ENCODE results near the gene ADARB1.

DNA sequence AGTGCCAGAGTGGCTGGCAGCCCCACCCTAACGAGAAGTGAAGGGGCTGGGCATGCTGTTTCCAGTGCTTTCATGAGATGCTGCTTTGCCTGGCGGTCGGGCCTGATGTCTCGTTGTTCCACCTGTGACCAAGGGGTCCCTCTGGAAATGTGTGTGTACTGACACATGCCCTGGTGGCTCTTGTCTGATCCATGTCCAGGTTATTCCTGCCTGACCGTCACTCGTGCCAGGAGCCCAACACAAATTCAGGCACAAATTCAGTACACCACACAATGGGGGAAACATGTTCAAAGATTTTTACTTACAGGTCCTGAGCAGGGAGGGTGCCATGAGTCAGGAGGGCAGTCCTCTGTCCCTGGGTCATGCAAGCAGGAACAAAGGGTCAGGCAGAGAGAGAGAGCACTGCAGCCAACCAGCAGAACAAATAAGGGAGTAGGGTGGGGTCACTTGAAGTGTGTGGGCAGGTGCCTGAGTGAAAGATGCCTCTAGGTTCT is 76.3 kb downstream of the ADARB1 start:
- TF ChIP-seq, protein P1, sequence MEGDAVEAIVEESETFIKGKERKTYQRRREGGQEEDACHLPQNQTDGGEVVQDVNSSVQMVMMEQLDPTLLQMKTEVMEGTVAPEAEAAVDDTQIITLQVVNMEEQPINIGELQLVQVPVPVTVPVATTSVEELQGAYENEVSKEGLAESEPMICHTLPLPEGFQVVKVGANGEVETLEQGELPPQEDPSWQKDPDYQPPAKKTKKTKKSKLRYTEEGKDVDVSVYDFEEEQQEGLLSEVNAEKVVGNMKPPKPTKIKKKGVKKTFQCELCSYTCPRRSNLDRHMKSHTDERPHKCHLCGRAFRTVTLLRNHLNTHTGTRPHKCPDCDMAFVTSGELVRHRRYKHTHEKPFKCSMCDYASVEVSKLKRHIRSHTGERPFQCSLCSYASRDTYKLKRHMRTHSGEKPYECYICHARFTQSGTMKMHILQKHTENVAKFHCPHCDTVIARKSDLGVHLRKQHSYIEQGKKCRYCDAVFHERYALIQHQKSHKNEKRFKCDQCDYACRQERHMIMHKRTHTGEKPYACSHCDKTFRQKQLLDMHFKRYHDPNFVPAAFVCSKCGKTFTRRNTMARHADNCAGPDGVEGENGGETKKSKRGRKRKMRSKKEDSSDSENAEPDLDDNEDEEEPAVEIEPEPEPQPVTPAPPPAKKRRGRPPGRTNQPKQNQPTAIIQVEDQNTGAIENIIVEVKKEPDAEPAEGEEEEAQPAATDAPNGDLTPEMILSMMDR (conservative IDR thresholded peaks at IDR 0.05) = no peak
- no peak for TF ChIP-seq EZH2 (IDR thresholded peaks at IDR 0.05; ENCODE audit: low read depth)
